HG03095 (cell line): ENCODE data around the gene OR52E2.

Experiments
- ATAC-seq: cut with Tn5 transposase; IDR thresholded peaks from one replicate; pipeline ENCODE4 v1.9.1; 2021; ENCODE audit warnings: moderate library complexity; ENCODE audit not compliant: unreplicated experiment

Gene OR52E2

GRCh38 chr11:5021996-5022395 lies 37.4 kb downstream of the OR52E2 start:
- no peak for ATAC-seq

- no peak for ATAC-seq
These were observed 46.4 kb downstream of the OR52E2 start for GRCh38 chr11:5013012-5013411.

- ATAC-seq: no peak
These were observed 48.2 kb downstream of the OR52E2 start for GRCh38 chr11:5011254-5011653.
